Measurements from ENCODE around the gene NUS1. TPM values are rescaled to one million over a fixed set of nuclear protein-coding genes. Genes with fewer than 3 reads are reported as not detected.

NUS1 gene
- total and polyA plus RNA-seq, 9 of the 15 experiments (the other 6 are each of a cell fraction or from before 2014, with no cell fraction given), result 16.3 to 53.7 (median 26.4) TPM

DNA sequence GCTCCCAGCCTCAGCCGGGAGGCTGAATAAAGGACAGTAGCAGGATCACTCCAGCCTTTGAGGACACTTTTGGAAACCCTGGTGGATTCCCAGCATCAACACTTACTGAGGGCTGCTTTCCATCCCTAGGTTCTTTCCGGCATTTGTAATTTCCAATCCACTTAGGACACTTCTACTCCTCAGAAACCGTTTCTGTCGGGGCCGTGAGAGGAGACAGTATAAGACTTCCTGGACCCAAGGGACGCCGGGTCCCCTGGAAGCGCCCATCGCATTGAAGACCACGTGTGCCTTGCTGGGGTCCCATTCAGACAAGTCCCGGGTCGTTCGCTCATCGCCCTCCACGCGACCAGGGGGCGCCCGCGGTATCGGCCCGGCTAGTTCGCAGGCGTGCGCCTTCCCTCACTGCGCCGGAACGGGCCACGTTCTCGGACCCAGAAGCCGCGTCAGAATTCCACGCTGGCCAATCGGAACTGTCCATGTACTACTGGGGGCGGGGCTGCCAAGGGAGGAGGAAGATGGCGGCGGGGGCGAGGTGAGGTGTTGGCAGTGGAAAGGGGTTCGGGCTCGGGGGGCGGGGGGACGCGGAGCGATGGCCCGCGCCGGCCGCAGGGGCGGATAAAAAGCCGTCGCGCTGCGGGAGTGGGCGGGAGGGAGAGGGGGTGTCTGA lies at the start of gene NUS1 (continued):
- TF ChIP-seq, protein P1, sequence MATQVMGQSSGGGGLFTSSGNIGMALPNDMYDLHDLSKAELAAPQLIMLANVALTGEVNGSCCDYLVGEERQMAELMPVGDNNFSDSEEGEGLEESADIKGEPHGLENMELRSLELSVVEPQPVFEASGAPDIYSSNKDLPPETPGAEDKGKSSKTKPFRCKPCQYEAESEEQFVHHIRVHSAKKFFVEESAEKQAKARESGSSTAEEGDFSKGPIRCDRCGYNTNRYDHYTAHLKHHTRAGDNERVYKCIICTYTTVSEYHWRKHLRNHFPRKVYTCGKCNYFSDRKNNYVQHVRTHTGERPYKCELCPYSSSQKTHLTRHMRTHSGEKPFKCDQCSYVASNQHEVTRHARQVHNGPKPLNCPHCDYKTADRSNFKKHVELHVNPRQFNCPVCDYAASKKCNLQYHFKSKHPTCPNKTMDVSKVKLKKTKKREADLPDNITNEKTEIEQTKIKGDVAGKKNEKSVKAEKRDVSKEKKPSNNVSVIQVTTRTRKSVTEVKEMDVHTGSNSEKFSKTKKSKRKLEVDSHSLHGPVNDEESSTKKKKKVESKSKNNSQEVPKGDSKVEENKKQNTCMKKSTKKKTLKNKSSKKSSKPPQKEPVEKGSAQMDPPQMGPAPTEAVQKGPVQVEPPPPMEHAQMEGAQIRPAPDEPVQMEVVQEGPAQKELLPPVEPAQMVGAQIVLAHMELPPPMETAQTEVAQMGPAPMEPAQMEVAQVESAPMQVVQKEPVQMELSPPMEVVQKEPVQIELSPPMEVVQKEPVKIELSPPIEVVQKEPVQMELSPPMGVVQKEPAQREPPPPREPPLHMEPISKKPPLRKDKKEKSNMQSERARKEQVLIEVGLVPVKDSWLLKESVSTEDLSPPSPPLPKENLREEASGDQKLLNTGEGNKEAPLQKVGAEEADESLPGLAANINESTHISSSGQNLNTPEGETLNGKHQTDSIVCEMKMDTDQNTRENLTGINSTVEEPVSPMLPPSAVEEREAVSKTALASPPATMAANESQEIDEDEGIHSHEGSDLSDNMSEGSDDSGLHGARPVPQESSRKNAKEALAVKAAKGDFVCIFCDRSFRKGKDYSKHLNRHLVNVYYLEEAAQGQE (IDR thresholded peaks at IDR 0.05; ENCODE audit: borderline replicate concordance), result peak; percentile 36; the same call in 1 of the 2 replicates
- TF ChIP-seq, protein P1 (CRISPR knock-in tag; IDR thresholded peaks at IDR 0.05; ENCODE audit: low read depth), result no peak
- TF ChIP-seq, protein P2, sequence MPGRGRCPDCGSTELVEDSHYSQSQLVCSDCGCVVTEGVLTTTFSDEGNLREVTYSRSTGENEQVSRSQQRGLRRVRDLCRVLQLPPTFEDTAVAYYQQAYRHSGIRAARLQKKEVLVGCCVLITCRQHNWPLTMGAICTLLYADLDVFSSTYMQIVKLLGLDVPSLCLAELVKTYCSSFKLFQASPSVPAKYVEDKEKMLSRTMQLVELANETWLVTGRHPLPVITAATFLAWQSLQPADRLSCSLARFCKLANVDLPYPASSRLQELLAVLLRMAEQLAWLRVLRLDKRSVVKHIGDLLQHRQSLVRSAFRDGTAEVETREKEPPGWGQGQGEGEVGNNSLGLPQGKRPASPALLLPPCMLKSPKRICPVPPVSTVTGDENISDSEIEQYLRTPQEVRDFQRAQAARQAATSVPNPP (IDR thresholded peaks at IDR 0.05; ENCODE audit: borderline replicate concordance, insufficient read depth, insufficient read length), result no peak
- no peak for TF ChIP-seq NELFE (IDR thresholded peaks at IDR 0.05; ENCODE audit: insufficient read depth, insufficient read length)
- no peak for TF ChIP-seq PYGO2 (tag; IDR thresholded peaks at IDR 0.05)
- peak; percentile 87 for TF ChIP-seq TAF9B (IDR thresholded peaks at IDR 0.05; ENCODE audit: partially characterized antibody)
- TF ChIP-seq, protein P3, sequence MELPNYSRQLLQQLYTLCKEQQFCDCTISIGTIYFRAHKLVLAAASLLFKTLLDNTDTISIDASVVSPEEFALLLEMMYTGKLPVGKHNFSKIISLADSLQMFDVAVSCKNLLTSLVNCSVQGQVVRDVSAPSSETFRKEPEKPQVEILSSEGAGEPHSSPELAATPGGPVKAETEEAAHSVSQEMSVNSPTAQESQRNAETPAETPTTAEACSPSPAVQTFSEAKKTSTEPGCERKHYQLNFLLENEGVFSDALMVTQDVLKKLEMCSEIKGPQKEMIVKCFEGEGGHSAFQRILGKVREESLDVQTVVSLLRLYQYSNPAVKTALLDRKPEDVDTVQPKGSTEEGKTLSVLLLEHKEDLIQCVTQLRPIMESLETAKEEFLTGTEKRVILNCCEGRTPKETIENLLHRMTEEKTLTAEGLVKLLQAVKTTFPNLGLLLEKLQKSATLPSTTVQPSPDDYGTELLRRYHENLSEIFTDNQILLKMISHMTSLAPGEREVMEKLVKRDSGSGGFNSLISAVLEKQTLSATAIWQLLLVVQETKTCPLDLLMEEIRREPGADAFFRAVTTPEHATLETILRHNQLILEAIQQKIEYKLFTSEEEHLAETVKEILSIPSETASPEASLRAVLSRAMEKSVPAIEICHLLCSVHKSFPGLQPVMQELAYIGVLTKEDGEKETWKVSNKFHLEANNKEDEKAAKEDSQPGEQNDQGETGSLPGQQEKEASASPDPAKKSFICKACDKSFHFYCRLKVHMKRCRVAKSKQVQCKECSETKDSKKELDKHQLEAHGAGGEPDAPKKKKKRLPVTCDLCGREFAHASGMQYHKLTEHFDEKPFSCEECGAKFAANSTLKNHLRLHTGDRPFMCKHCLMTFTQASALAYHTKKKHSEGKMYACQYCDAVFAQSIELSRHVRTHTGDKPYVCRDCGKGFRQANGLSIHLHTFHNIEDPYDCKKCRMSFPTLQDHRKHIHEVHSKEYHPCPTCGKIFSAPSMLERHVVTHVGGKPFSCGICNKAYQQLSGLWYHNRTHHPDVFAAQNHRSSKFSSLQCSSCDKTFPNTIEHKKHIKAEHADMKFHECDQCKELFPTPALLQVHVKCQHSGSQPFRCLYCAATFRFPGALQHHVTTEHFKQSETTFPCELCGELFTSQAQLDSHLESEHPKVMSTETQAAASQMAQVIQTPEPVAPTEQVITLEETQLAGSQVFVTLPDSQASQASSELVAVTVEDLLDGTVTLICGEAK (IDR thresholded peaks at IDR 0.05), result peak; percentile 83
- TF ChIP-seq, protein P3 (CRISPR knock-in tag; IDR thresholded peaks at IDR 0.05), result no peak
